A549 (cell line): ENCODE results near the gene ZNRF3. TPM values are rescaled to one million over a fixed set of nuclear protein-coding genes. Genes with fewer than 3 reads are reported as not detected.

Experiments
- ATAC-seq, 2 experiments: fragments of 200-7000 bp in 1 of 2; fragments of >200 bp in 1 of 2; cut with Nextera tagmentation in 1 of 2; cut with Tn5 transposase in 1 of 2; 3 replicates each; pipeline versions ENCODE4 v1.8.0 to v1.9.1; 2018 to 2020; ENCODE audit warnings: mild to moderate bottlenecking in 1 of 2, moderate library complexity in 1 of 2
- CTCF ChIA-PET: fragments of 300-600 bp; sonication (Branson Sonifier 250); formaldehyde crosslinking; extraction: SDS; loops from one replicate; lab custom pipeline; 2021; ENCODE audit warnings: antibody characterized with exemption, inconsistent platforms; lab: Yijun Ruan, JAX
- POLR2A ChIA-PET: fragments of 350-600 bp; formaldehyde crosslinking; extraction: SDS; loops from one replicate; lab custom pipeline; 2021; ENCODE audit warnings: antibody characterized with exemption, inconsistent platforms; lab: Yijun Ruan, JAX
- DNase-seq, 2 experiments: peaks; one replicate each; pipeline versions ENCODE4 v3.0.0 to v3.0.0-alpha.2; 2011 to 2016; ENCODE audit warnings: low read depth in 1 of 2, low spot score in 1 of 2
- FAIRE-seq: peaks from 2 replicates; lab custom pipeline; 2011; peaks lifted over from hg19 to GRCh38; lab: Jason Lieb, UNC
- H3K27ac ChIP-seq, 2 experiments: fragments of >200 bp; sonication (Bioruptor Twin); formaldehyde crosslinking; 3 replicates each; pipeline ENCODE4 v1.5.1; 2016 to 2017
- H3K4me1 ChIP-seq: fragments of >200 bp; sonication (Bioruptor Twin); formaldehyde crosslinking; 3 replicates; pipeline ENCODE4 v1.6.1; 2016
- H3K4me2 ChIP-seq: fragments of >200 bp; sonication (Bioruptor Twin); formaldehyde crosslinking; 3 replicates; pipeline ENCODE4 v1.6.1; 2016
- H3K4me3 ChIP-seq: fragments of >200 bp; sonication (Bioruptor Twin); formaldehyde crosslinking; 3 replicates; pipeline ENCODE4 v1.5.1; 2016
- H3K9me3 ChIP-seq: fragments of >200 bp; sonication (Bioruptor Twin); formaldehyde crosslinking; 3 replicates; pipeline ENCODE4 v1.6.1; 2016
- CBX8 ChIP-seq: fragments of 200-600 bp; sonication (generic); IDR thresholded peaks from 2 replicates; pipeline ENCODE4 v1.6.1; 2016
- CEBPB ChIP-seq, 2 experiments: fragments of >200 bp in 1 of 2; sonication (Bioruptor Twin) in 1 of 2; formaldehyde crosslinking in 1 of 2; IDR thresholded peaks; 2 replicates each; pipeline ENCODE4 v1.6.1; 2012 to 2016
- EHF ChIP-seq: fragments of 250-450 bp; sonication (Bioruptor Pico); IDR thresholded peaks from 2 replicates; pipeline ENCODE4 v1.5.0; 2020; ENCODE audit warnings: mild to moderate bottlenecking
- FOSB ChIP-seq: fragments of 250-450 bp; sonication (Bioruptor Pico); IDR thresholded peaks from 2 replicates; pipeline ENCODE4 v1.5.0; 2020; ENCODE audit warnings: mild to moderate bottlenecking, moderate library complexity
- FOSL2 ChIP-seq, 2 experiments: fragments of 450-650 bp in 1 of 2; fragments of >200 bp in 1 of 2; sonication (Bioruptor Twin) in 1 of 2; formaldehyde crosslinking; IDR thresholded peaks; 2 replicates each; pipeline versions ENCODE4 v1.5.0 to v1.6.1; 2016 to 2020; ENCODE audit warnings: mild to moderate bottlenecking in 1 of 2, moderate library complexity in 1 of 2
- FOXS1 ChIP-seq: fragments of 250-450 bp; sonication (Bioruptor Pico); IDR thresholded peaks from 2 replicates; pipeline ENCODE4 v1.5.0; 2020; ENCODE audit warnings: mild to moderate bottlenecking, moderate library complexity
- HES2 ChIP-seq: fragments of >200 bp; sonication (Bioruptor Twin); formaldehyde crosslinking; IDR thresholded peaks from 2 replicates; pipeline ENCODE4 v1.6.1; 2016
- HEYL ChIP-seq: fragments of 250-450 bp; sonication (Bioruptor Pico); IDR thresholded peaks from 2 replicates; pipeline ENCODE4 v1.8.0; 2021; ENCODE audit warnings: mild to moderate bottlenecking, moderate library complexity
- JUNB ChIP-seq: fragments of >200 bp; sonication (Bioruptor Twin); formaldehyde crosslinking; IDR thresholded peaks from 2 replicates; pipeline ENCODE4 v1.6.1; 2016
- MAFK ChIP-seq: fragments of 450-650 bp; IDR thresholded peaks from 2 replicates; pipeline ENCODE4 v1.6.1; 2014; ENCODE audit not compliant: partially characterized antibody
- POLR2A ChIP-seq: IDR thresholded peaks from 2 replicates; pipeline ENCODE4 v1.6.1; 2012; ENCODE audit warnings: mild to moderate bottlenecking, low read length
- RAD21 ChIP-seq, 2 experiments: fragments of >200 bp in 1 of 2; sonication (Bioruptor Twin) in 1 of 2; formaldehyde crosslinking in 1 of 2; IDR thresholded peaks in 1 of 2; conservative IDR thresholded peaks in 1 of 2; 2 replicates in 1 of 2; 3 replicates in 1 of 2; pipeline ENCODE4 v1.6.1; 2012 to 2018; ENCODE audit warnings: inconsistent platforms in 1 of 2
- REST ChIP-seq: fragments of 200-600 bp; sonication (generic); IDR thresholded peaks from 2 replicates; pipeline ENCODE4 v1.6.1; 2016; ENCODE audit warnings: antibody characterized with exemption, mild to moderate bottlenecking, moderate library complexity
- SMC3 ChIP-seq: fragments of >200 bp; sonication (Bioruptor Twin); formaldehyde crosslinking; IDR thresholded peaks from 3 replicates; pipeline ENCODE4 v1.6.1; 2018; ENCODE audit warnings: inconsistent platforms
- SREBF2 ChIP-seq: fragments of 450-650 bp; IDR thresholded peaks from 2 replicates; pipeline ENCODE4 v1.6.1; 2014; ENCODE audit warnings: mild to moderate bottlenecking, moderate library complexity
- ZNF302 ChIP-seq: fragments of 250-450 bp; sonication (Bioruptor Pico); IDR thresholded peaks from 2 replicates; pipeline ENCODE4 v1.9.0; 2021; ENCODE audit warnings: inconsistent platforms, mild to moderate bottlenecking, moderate library complexity
- WGBS: methylation state at CpG from one replicate; pipeline ENCODE4 v1.1.6; 2017; ENCODE audit errors: missing lambda C conversion rate; 5-methylcytosine and 5-hydroxymethylcytosine counted together
- polyA plus RNA-seq, 4 experiments: library from polyadenylated mRNA; depleted of rRNA in 3 of 4; stranded (reverse); fragments of >200 nt; fragmentation: RNase III in 1 of 4; extraction: RNeasy Plus Mini Kit Qiagen cat#74134 plus additional on column Dnase treatment in 1 of 4; gene quantifications; 2 replicates in 3 of 4; 3 replicates in 1 of 4; pipeline ENCODE4 v1.2.3, GENCODE V29; 2011 to 2017
- TF ChIP-seq, protein P1 (sequence below): fragments of >200 bp; sonication (Bioruptor Twin); formaldehyde crosslinking; IDR thresholded peaks from 3 replicates; pipeline ENCODE4 v1.6.1; 2016
- TF ChIP-seq, protein P2 (sequence below): IDR thresholded peaks from 2 replicates; pipeline ENCODE4 v1.6.1; 2012
- TF ChIP-seq, protein P3 (sequence below): IDR thresholded peaks from 2 replicates; pipeline ENCODE4 v1.6.1; 2012

ZNRF3 gene
- polyA plus RNA-seq, 2 of the 4 experiments (the other 2 are of a cell fraction) = 4.6 to 6.9 TPM

DNA sequence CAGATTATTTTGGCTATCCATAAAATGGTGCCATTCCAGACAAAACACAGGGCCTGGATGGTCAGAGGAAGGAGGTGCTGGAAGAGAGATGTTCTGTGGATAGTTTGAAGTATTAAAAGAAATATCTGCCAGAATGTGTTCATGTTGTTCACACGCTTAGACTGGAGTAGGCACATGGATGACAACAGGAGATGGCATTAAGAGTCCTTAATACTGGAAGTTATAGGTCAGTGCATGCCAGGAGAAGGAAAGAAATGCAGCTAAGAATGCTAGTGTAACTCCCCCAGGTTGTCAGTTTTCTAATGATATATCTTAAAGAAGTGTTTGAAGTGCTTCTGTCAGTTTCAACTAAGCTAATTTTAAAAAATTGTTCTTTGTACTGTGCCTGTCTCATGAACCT is 209.7 kb downstream of the ZNRF3 start (continued):
- TF ChIP-seq SMC3 (no peak), POLR2A (no peak), SREBF2 (no peak)
- TF ChIP-seq, protein P1, sequence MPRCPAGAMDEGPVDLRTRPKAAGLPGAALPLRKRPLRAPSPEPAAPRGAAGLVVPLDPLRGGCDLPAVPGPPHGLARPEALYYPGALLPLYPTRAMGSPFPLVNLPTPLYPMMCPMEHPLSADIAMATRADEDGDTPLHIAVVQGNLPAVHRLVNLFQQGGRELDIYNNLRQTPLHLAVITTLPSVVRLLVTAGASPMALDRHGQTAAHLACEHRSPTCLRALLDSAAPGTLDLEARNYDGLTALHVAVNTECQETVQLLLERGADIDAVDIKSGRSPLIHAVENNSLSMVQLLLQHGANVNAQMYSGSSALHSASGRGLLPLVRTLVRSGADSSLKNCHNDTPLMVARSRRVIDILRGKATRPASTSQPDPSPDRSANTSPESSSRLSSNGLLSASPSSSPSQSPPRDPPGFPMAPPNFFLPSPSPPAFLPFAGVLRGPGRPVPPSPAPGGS = no peak
- TF ChIP-seq, all 56 proteins: peak for 0

DNA sequence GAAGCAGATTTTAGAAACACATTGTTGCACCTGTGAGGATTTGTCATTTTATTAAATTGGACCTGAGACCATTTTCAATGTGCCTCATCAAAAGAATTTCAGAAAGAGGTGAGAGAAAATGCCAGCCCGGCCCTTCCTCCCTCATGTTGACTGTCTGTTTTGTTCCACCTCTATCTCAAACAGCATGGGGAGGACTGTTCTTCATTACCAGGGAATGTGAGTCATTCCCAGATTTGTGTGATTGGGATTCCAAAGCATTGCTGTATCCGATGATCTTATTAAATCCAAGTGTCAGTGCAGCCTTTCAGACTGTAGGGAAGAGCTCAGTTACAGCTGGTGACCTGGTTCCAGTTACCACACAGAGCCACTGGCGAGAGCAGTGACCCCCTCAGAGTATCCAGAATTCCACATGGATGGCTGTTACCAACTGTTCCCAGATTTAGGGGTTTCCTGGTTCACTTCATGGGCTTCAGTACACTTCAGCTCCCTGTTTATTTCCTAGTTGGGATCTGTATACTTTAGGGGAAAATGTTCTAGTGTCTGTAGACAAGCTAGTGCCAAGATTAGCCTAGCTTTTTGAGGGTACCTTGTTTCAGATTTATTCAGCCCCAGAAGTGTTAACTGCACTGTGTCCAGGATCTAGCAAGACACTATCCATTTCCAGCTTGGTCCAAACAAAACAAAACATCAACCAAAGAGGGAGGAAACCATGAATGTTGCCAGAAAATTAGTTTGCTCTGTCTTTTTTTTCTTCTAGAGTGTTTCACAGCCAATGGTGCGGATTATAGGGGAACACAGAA is 210.3 kb downstream of the ZNRF3 start:
- no peak overlapping the region for H3K27ac ChIP-seq
- no peak for FAIRE-seq
- H3K4me1 ChIP-seq = no peaks in the 10 kb centered on the region
- POLR2A ChIA-PET = no interaction called here
- no peak for ATAC-seq
- H3K4me3 ChIP-seq = no peak overlapping the region
- no peak overlapping the region for H3K4me2 ChIP-seq
- DNase-seq = no peak
- 81% methylated on average over 4 of the region's 4 CpGs for WGBS
- H3K9me3 ChIP-seq = no peaks in the 10 kb centered on the region
- CTCF ChIA-PET = interaction anchor here (1.1 to 1.4 kb wide), 2 partner anchors 24 to 61 kb away, joined by 3 read pairs; no protein-coding TSS in a partner anchor
- TF ChIP-seq FOSB (CRISPR knock-in tag) (no peak), FOSL2 (IDR thresholded peaks at IDR 0.05) (no peak), FOSL2 (CRISPR knock-in tag; IDR thresholded peaks at IDR 0.05) (no peak), REST (no peak), HES2 (no peak), RAD21 (conservative IDR thresholded peaks at IDR 0.05 in 1 of 2, IDR thresholded peaks at IDR 0.05 in 1 of 2) (no peak), SREBF2 (no peak), CBX8 (no peak), ZNF302 (CRISPR knock-in tag) (no peak), JUNB (no peak), MAFK (no peak), CEBPB (IDR thresholded peaks at IDR 0.05) (no peak), HEYL (CRISPR knock-in tag) (no peak), EHF (CRISPR knock-in tag) (no peak), FOXS1 (no peak)
- TF ChIP-seq, protein P2, sequence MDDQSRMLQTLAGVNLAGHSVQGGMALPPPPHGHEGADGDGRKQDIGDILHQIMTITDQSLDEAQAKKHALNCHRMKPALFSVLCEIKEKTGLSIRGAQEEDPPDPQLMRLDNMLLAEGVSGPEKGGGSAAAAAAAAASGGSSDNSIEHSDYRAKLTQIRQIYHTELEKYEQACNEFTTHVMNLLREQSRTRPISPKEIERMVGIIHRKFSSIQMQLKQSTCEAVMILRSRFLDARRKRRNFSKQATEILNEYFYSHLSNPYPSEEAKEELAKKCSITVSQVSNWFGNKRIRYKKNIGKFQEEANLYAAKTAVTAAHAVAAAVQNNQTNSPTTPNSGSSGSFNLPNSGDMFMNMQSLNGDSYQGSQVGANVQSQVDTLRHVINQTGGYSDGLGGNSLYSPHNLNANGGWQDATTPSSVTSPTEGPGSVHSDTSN = no peak
- TF ChIP-seq, protein P3, sequence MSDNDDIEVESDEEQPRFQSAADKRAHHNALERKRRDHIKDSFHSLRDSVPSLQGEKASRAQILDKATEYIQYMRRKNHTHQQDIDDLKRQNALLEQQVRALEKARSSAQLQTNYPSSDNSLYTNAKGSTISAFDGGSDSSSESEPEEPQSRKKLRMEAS = no peak
